T-helper 1 cell treated with Interleukin-12 subunit alpha and Interleukin-12 subunit beta and Interleukin-4 antibody, amounts not matched to agents 30 μg/mL and 1 μg/mL, for 36 hours (primary cell): ENCODE measurements around the gene SLC3A2.

Source experiments
- H3K27ac Mint-ChIP-seq: one replicate; pipeline ENCODE4 v1.8.0; 2021; ENCODE audit warnings: mild to moderate bottlenecking, mixed read lengths
- H3K27me3 Mint-ChIP-seq: one replicate; pipeline ENCODE4 v1.8.0; 2021; ENCODE audit warnings: low read depth, mixed read lengths
- H3K36me3 Mint-ChIP-seq: one replicate; pipeline ENCODE4 v1.8.0; 2021; ENCODE audit warnings: low read depth, mixed read lengths
- H3K4me1 Mint-ChIP-seq: one replicate; pipeline ENCODE4 v1.8.0; 2021; ENCODE audit warnings: low read depth, mixed read lengths
- H3K4me3 Mint-ChIP-seq: one replicate; pipeline ENCODE4 v1.8.0; 2021; ENCODE audit warnings: mild to moderate bottlenecking, moderate library complexity, mixed read lengths
- H3K9me3 Mint-ChIP-seq: one replicate; pipeline ENCODE4 v1.8.0; 2021; ENCODE audit warnings: mixed read lengths

Gene SLC3A2

GRCh38 chr11:62846177-62846576 is 34.5 kb upstream of the SLC3A2 start:
- H3K27me3 Mint-ChIP-seq, result no peaks in the 10 kb centered on the region
- peaks cover 4% of the 10 kb centered on the region for H3K36me3 Mint-ChIP-seq
- no peaks in the 10 kb centered on the region for H3K9me3 Mint-ChIP-seq
- no peak overlapping the region for H3K4me3 Mint-ChIP-seq
- H3K27ac Mint-ChIP-seq, result no peak overlapping the region
- peaks cover 2% of the 10 kb centered on the region for H3K4me1 Mint-ChIP-seq

GRCh38 chr11:62847767-62848314 is 32.9 kb upstream of the SLC3A2 start:
- Mint-ChIP-seq H3K36me3 (peaks cover 14% of the 10 kb centered on the region), H3K27ac (no peak overlapping the region), H3K4me1 (peaks cover 11% of the 10 kb centered on the region), H3K4me3 (no peak overlapping the region), H3K27me3 (no peaks in the 10 kb centered on the region), H3K9me3 (no peaks in the 10 kb centered on the region)

GRCh38 chr11:62850911-62851806 is 29.5 kb upstream of the SLC3A2 start:
- peak overlapping the region; percentile 42 for H3K4me3 Mint-ChIP-seq
- H3K27ac Mint-ChIP-seq, result no peak overlapping the region
- no peaks in the 10 kb centered on the region for H3K27me3 Mint-ChIP-seq
- H3K4me1 Mint-ChIP-seq, result peaks cover 33% of the 10 kb centered on the region
- peaks cover 44% of the 10 kb centered on the region for H3K36me3 Mint-ChIP-seq
- no peaks in the 10 kb centered on the region for H3K9me3 Mint-ChIP-seq

GRCh38 chr11:62851807-62852522 is 28.7 kb upstream of the SLC3A2 start:
- no peaks in the 10 kb centered on the region for H3K27me3 Mint-ChIP-seq
- no peak overlapping the region for H3K27ac Mint-ChIP-seq
- no peaks in the 10 kb centered on the region for H3K9me3 Mint-ChIP-seq
- peak overlapping the region; percentile 42 for H3K4me3 Mint-ChIP-seq
- peaks cover 44% of the 10 kb centered on the region for H3K36me3 Mint-ChIP-seq
- peaks cover 37% of the 10 kb centered on the region for H3K4me1 Mint-ChIP-seq

- H3K4me3 Mint-ChIP-seq, result peak overlapping the region; percentile 97
- H3K4me1 Mint-ChIP-seq, result peaks cover 41% of the 10 kb centered on the region
- H3K36me3 Mint-ChIP-seq, result peaks cover 44% of the 10 kb centered on the region
Observed at GRCh38 chr11:62852523-62853188, 28.0 kb upstream of the SLC3A2 start.

GRCh38 chr11:62853279-62853965 is 27.3 kb upstream of the SLC3A2 start:
- Mint-ChIP-seq H3K4me1 (peaks cover 49% of the 10 kb centered on the region), H3K36me3 (peaks cover 42% of the 10 kb centered on the region), H3K27me3 (no peaks in the 10 kb centered on the region), H3K4me3 (peak overlapping the region; percentile 97), H3K27ac (peak overlapping the region; percentile 69), H3K9me3 (no peaks in the 10 kb centered on the region)

More at GRCh38 chr11:62852523-62853188, 28.0 kb upstream of the SLC3A2 start:
- Mint-ChIP-seq H3K27me3 (no peaks in the 10 kb centered on the region), H3K9me3 (no peaks in the 10 kb centered on the region), H3K27ac (peak overlapping the region; percentile 69)

GRCh38 chr11:62854013-62854824 is 26.5 kb upstream of the SLC3A2 start:
- H3K27me3 Mint-ChIP-seq, result no peaks in the 10 kb centered on the region
- H3K4me3 Mint-ChIP-seq, result peak overlapping the region; percentile 97
- no peaks in the 10 kb centered on the region for H3K9me3 Mint-ChIP-seq
- peaks cover 40% of the 10 kb centered on the region for H3K36me3 Mint-ChIP-seq
- peak overlapping the region; percentile 95 for H3K27ac Mint-ChIP-seq
- H3K4me1 Mint-ChIP-seq, result peaks cover 49% of the 10 kb centered on the region

GRCh38 chr11:62854825-62855570 is 25.7 kb upstream of the SLC3A2 start:
- peaks cover 40% of the 10 kb centered on the region for H3K36me3 Mint-ChIP-seq
- no peaks in the 10 kb centered on the region for H3K27me3 Mint-ChIP-seq
- peaks cover 53% of the 10 kb centered on the region for H3K4me1 Mint-ChIP-seq
- H3K9me3 Mint-ChIP-seq, result no peaks in the 10 kb centered on the region
- peak overlapping the region; percentile 95 for H3K27ac Mint-ChIP-seq
- peak overlapping the region; percentile 97 for H3K4me3 Mint-ChIP-seq

- peaks cover 40% of the 10 kb centered on the region for H3K36me3 Mint-ChIP-seq
Observed at GRCh38 chr11:62855571-62856332, 24.9 kb upstream of the SLC3A2 start.

GRCh38 chr11:62856333-62856895 is 24.3 kb upstream of the SLC3A2 start:
- Mint-ChIP-seq H3K36me3 (peaks cover 40% of the 10 kb centered on the region), H3K27me3 (no peaks in the 10 kb centered on the region), H3K4me3 (peak overlapping the region; percentile 97), H3K4me1 (peaks cover 56% of the 10 kb centered on the region), H3K9me3 (no peaks in the 10 kb centered on the region), H3K27ac (peak overlapping the region; percentile 95)

More at GRCh38 chr11:62855571-62856332, 24.9 kb upstream of the SLC3A2 start:
- Mint-ChIP-seq H3K4me1 (peaks cover 53% of the 10 kb centered on the region), H3K27me3 (no peaks in the 10 kb centered on the region), H3K4me3 (peak overlapping the region; percentile 97), H3K9me3 (no peaks in the 10 kb centered on the region), H3K27ac (peak overlapping the region; percentile 95)

- H3K4me1 Mint-ChIP-seq, result peaks cover 52% of the 10 kb centered on the region
- peak overlapping the region; percentile 14 for H3K27ac Mint-ChIP-seq
- H3K9me3 Mint-ChIP-seq, result no peaks in the 10 kb centered on the region
- peaks cover 32% of the 10 kb centered on the region for H3K36me3 Mint-ChIP-seq
- H3K4me3 Mint-ChIP-seq, result peak overlapping the region; percentile 35
- no peaks in the 10 kb centered on the region for H3K27me3 Mint-ChIP-seq
Observed at GRCh38 chr11:62857541-62857982, 23.1 kb upstream of the SLC3A2 start.

- no peaks in the 10 kb centered on the region for H3K9me3 Mint-ChIP-seq
- peaks cover 26% of the 10 kb centered on the region for H3K36me3 Mint-ChIP-seq
- H3K4me3 Mint-ChIP-seq, result peak overlapping the region; percentile 56
- no peaks in the 10 kb centered on the region for H3K27me3 Mint-ChIP-seq
- peaks cover 50% of the 10 kb centered on the region for H3K4me1 Mint-ChIP-seq
- no peak overlapping the region for H3K27ac Mint-ChIP-seq
Observed at GRCh38 chr11:62858201-62858600, 22.5 kb upstream of the SLC3A2 start.
